ENCODE results near the gene AKAP1. TPM values are rescaled to one million over a fixed set of nuclear protein-coding genes. Genes with fewer than 3 reads are reported as not detected.

AKAP1 gene
- total and polyA plus RNA-seq, 2 donors, result 10.7 to 12.6 TPM

DNA sequence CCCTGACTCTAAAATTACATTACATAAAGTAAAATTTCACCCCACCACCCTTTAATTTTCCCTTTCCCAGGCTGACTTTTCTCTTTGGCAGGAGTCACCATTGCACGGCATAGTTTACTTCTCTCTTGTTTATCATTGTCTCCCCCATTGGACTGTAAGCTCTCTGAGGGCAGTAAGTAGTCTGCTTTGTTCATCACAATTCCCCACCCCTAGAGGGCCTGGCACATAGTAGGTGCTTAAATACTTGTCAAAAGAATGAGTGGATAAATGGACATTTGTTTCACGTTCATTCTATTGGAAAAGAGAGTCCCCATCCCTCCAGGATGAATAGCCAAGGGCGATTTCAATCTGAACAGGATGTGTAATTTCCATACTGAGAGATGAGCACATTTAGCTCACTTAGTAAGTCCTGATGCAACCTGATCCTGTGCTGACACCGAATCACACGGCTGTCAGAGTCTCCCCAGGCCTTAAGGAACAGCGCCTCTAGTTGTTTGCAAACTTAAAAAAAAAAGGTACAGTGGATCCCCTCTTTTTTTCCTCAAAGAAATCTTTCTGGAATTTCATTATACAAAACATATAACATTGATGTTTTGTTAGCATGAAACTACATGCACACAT, 54.0 kb downstream of the AKAP1 start:
- Histone ChIP-seq H3K36me3 (ENCODE audit: control insufficient read depth in 2 of 2, insufficient read depth in 2 of 2, low read length in 1 of 2) (no peaks in the 10 kb centered on the region), H3K4me1 (ENCODE audit: control insufficient read depth in 2 of 2, insufficient read depth in 2 of 2, low read length in 2 of 2) (peaks cover 10 to 17% of the 10 kb centered on the region in 2 donors), H3K4me3 (ENCODE audit: low read length in 2 of 2) (no peak overlapping the region), H3K27me3 (ENCODE audit: control insufficient read depth in 2 of 2, insufficient read depth in 1 of 2, low read length in 1 of 2) (no peaks in the 10 kb centered on the region), H3K27ac (ENCODE audit: low read depth in 1 of 2, low read length in 1 of 2) (no peak overlapping the region), H3K9me3 (ENCODE audit: control insufficient read depth in 2 of 2, insufficient read depth in 1 of 2, low read length in 1 of 2) (no peaks in the 10 kb centered on the region)
- 95% methylated on average over 6 of the region's 6 CpGs for WGBS
- DNase-seq (ENCODE audit: low read depth in 6 of 9, low spot score in 9 of 9), result no peak

- WGBS, result 96% methylated on average over 8 of the region's 8 CpGs
Observed at GRCh38 chr17:57140316-57140715, 55.3 kb downstream of the AKAP1 start.

GRCh38 chr17:57142925-57143324, 57.9 kb downstream of the AKAP1 start:
- WGBS, result 90% methylated on average over 4 of the region's 4 CpGs
- Histone ChIP-seq H3K27ac (ENCODE audit: low read depth in 1 of 2, low read length in 1 of 2) (no peak overlapping the region), H3K27me3 (ENCODE audit: control insufficient read depth in 2 of 2, insufficient read depth in 1 of 2, low read length in 1 of 2) (no peaks in the 10 kb centered on the region), H3K9me3 (ENCODE audit: control insufficient read depth in 2 of 2, insufficient read depth in 1 of 2, low read length in 1 of 2) (no peaks in the 10 kb centered on the region), H3K4me3 (ENCODE audit: low read length in 2 of 2) (no peak overlapping the region), H3K4me1 (ENCODE audit: control insufficient read depth in 2 of 2, insufficient read depth in 2 of 2, low read length in 2 of 2) (no peaks in the 10 kb centered on the region), H3K36me3 (ENCODE audit: control insufficient read depth in 2 of 2, insufficient read depth in 2 of 2, low read length in 1 of 2) (no peaks in the 10 kb centered on the region)
- DNase-seq (ENCODE audit: low read depth in 6 of 9, low spot score in 9 of 9), result no peak

More at GRCh38 chr17:57140316-57140715, 55.3 kb downstream of the AKAP1 start:
- no peak overlapping the region for H3K27ac ChIP-seq (ENCODE audit: low read depth in 1 of 2, low read length in 1 of 2)
- H3K4me1 ChIP-seq (ENCODE audit: control insufficient read depth in 2 of 2, insufficient read depth in 2 of 2, low read length in 2 of 2), result peaks cover 10 to 14% of the 10 kb centered on the region in 2 donors
- no peaks in the 10 kb centered on the region for H3K27me3 ChIP-seq (ENCODE audit: control insufficient read depth in 2 of 2, insufficient read depth in 1 of 2, low read length in 1 of 2)
- DNase-seq (ENCODE audit: low read depth in 6 of 9, low spot score in 9 of 9), result no peak
- H3K4me3 ChIP-seq (ENCODE audit: low read length in 2 of 2), result no peak overlapping the region
- no peaks in the 10 kb centered on the region for H3K36me3 ChIP-seq (ENCODE audit: control insufficient read depth in 2 of 2, insufficient read depth in 2 of 2, low read length in 1 of 2)
- no peaks in the 10 kb centered on the region for H3K9me3 ChIP-seq (ENCODE audit: control insufficient read depth in 2 of 2, insufficient read depth in 1 of 2, low read length in 1 of 2)

DNA sequence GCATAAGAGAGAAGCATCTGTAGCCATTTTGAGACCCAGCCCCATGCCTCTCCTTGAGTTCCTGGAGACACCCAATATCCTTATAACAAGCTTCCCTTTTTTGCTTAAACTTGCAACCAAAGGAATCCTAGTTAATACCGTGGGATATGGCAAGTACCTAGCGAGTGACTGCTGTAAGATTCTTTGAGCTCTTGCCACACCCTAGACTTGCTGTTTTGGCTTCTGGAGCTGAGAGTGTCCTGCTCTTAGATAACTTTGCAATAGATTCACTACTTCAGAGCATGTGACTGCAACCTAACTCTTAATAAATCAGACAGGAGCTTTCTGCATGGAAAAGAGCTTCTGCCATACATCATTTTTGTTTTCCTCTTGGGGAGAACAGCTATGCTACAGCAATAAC, 58.3 kb downstream of the AKAP1 start:
- H3K27ac ChIP-seq (ENCODE audit: low read depth in 1 of 2, low read length in 1 of 2), result no peak overlapping the region

DNA sequence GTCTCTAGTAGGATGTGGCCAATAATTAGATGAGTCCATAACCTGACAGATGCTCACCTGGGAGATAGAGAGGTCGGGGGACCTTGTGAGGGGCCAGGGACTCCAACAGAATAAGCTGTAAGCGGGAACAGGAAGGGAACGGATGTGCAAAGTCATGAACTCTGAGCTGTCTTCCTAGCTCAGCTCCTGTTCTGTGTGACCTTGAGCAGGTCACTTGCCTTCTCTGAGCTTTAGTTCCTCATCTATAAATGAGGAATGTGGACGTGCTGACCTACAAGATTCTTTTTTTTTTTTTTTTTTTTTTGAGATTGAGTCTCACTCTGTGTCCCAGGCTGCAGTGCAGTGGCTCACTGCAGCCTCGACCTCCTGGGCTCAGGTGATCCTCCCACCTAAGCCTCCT, 58.9 kb downstream of the AKAP1 start:
- no peaks in the 10 kb centered on the region for H3K27me3 ChIP-seq (ENCODE audit: control insufficient read depth in 2 of 2, insufficient read depth in 1 of 2, low read length in 1 of 2)
- H3K4me1 ChIP-seq (ENCODE audit: control insufficient read depth in 2 of 2, insufficient read depth in 2 of 2, low read length in 2 of 2), result no peaks in the 10 kb centered on the region
- H3K36me3 ChIP-seq (ENCODE audit: control insufficient read depth in 2 of 2, insufficient read depth in 2 of 2, low read length in 1 of 2), result no peaks in the 10 kb centered on the region
- peaks cover 0 to 2% of the 10 kb centered on the region in 2 donors for H3K9me3 ChIP-seq (ENCODE audit: control insufficient read depth in 2 of 2, insufficient read depth in 1 of 2, low read length in 1 of 2)
- H3K27ac ChIP-seq (ENCODE audit: low read depth in 1 of 2, low read length in 1 of 2), result no peak overlapping the region
- no peak overlapping the region for H3K4me3 ChIP-seq (ENCODE audit: low read length in 2 of 2)
- WGBS, result 93% methylated on average over 5 of the region's 5 CpGs
- DNase-seq (ENCODE audit: low read depth in 6 of 9, low spot score in 9 of 9), result no peak

More for the DNA sequence above, 58.3 kb downstream of the AKAP1 start:
- Histone ChIP-seq H3K4me3 (ENCODE audit: low read length in 2 of 2) (no peak overlapping the region), H3K27me3 (ENCODE audit: control insufficient read depth in 2 of 2, insufficient read depth in 1 of 2, low read length in 1 of 2) (no peaks in the 10 kb centered on the region), H3K9me3 (ENCODE audit: control insufficient read depth in 2 of 2, insufficient read depth in 1 of 2, low read length in 1 of 2) (no peaks in the 10 kb centered on the region), H3K4me1 (ENCODE audit: control insufficient read depth in 2 of 2, insufficient read depth in 2 of 2, low read length in 2 of 2) (no peaks in the 10 kb centered on the region), H3K36me3 (ENCODE audit: control insufficient read depth in 2 of 2, insufficient read depth in 2 of 2, low read length in 1 of 2) (no peaks in the 10 kb centered on the region)
- DNase-seq (ENCODE audit: low read depth in 6 of 9, low spot score in 9 of 9), result no peak
- WGBS, result 88% methylated on average over 2 of the region's 2 CpGs

DNA sequence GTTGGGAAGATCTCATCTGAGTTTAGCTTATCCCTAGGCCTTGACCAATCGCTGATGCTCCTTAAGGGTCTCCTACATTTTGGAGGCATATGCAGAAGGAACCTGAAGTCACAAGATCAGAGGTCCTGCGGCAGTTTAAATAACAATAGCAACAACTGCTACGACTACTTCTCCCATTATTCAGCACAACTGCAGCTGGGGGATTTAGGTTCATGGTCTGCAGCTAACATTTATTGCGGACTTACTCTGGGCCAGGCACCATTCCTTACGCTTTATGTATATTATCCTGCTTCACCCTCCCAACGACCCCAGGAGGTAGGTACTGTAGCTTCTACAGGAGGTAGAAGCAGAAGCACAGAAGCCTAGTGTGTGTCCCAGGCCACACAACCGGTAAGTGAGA, 59.5 kb downstream of the AKAP1 start:
- no peak overlapping the region for H3K27ac ChIP-seq (ENCODE audit: low read depth in 1 of 2, low read length in 1 of 2)
- whole genome bisulfite sequencing, result 89% methylated on average over 7 of the region's 7 CpGs

DNA sequence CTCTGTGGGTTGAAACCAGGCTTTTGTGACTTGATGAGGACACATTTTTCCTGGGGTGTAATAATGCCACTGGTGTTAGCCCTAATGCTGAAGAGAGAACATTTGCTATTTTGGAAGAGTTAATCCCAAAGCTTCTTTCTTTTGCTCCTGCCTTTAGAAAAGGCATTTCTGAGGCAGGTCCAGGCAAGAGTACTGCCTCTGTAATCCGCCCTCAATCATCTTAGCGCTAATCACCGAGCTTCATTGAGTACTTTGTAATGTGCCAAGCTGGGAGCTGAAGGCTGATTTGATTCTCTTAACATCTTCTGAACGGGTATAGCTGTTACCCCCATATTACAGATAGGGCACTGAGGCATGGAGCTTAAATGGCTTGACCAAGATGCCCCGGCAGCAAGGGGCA, 60.3 kb downstream of the AKAP1 start:
- no peak for DNase-seq (ENCODE audit: low read depth in 6 of 9, low spot score in 9 of 9)
- Histone ChIP-seq H3K9me3 (ENCODE audit: control insufficient read depth in 2 of 2, insufficient read depth in 1 of 2, low read length in 1 of 2) (peaks cover 1 to 6% of the 10 kb centered on the region in 2 donors), H3K4me1 (ENCODE audit: control insufficient read depth in 2 of 2, insufficient read depth in 2 of 2, low read length in 2 of 2) (no peaks in the 10 kb centered on the region), H3K27ac (ENCODE audit: low read depth in 1 of 2, low read length in 1 of 2) (no peak overlapping the region), H3K4me3 (ENCODE audit: low read length in 2 of 2) (no peak overlapping the region), H3K36me3 (ENCODE audit: control insufficient read depth in 2 of 2, insufficient read depth in 2 of 2, low read length in 1 of 2) (no peaks in the 10 kb centered on the region), H3K27me3 (ENCODE audit: control insufficient read depth in 2 of 2, insufficient read depth in 1 of 2, low read length in 1 of 2) (peaks cover 0 to 3% of the 10 kb centered on the region in 2 donors)
- WGBS, result 92% methylated on average over 5 of the region's 5 CpGs

More for the DNA sequence above, 59.5 kb downstream of the AKAP1 start:
- peaks cover 1 to 6% of the 10 kb centered on the region in 2 donors for H3K9me3 ChIP-seq (ENCODE audit: control insufficient read depth in 2 of 2, insufficient read depth in 1 of 2, low read length in 1 of 2)
- H3K36me3 ChIP-seq (ENCODE audit: control insufficient read depth in 2 of 2, insufficient read depth in 2 of 2, low read length in 1 of 2), result no peaks in the 10 kb centered on the region
- H3K4me1 ChIP-seq (ENCODE audit: control insufficient read depth in 2 of 2, insufficient read depth in 2 of 2, low read length in 2 of 2), result no peaks in the 10 kb centered on the region
- DNase-seq (ENCODE audit: low read depth in 6 of 9, low spot score in 9 of 9), result no peak
- H3K4me3 ChIP-seq (ENCODE audit: low read length in 2 of 2), result no peak overlapping the region
- peaks cover 0 to 3% of the 10 kb centered on the region in 2 donors for H3K27me3 ChIP-seq (ENCODE audit: control insufficient read depth in 2 of 2, insufficient read depth in 1 of 2, low read length in 1 of 2)

GRCh38 chr17:57146273-57146672, 61.2 kb downstream of the AKAP1 start:
- Histone ChIP-seq H3K36me3 (ENCODE audit: control insufficient read depth in 2 of 2, insufficient read depth in 2 of 2, low read length in 1 of 2) (no peaks in the 10 kb centered on the region), H3K4me3 (ENCODE audit: low read length in 2 of 2) (no peak overlapping the region), H3K4me1 (ENCODE audit: control insufficient read depth in 2 of 2, insufficient read depth in 2 of 2, low read length in 2 of 2) (no peaks in the 10 kb centered on the region), H3K9me3 (ENCODE audit: control insufficient read depth in 2 of 2, insufficient read depth in 1 of 2, low read length in 1 of 2) (peaks cover 1 to 6% of the 10 kb centered on the region in 2 donors), H3K27ac (ENCODE audit: low read depth in 1 of 2, low read length in 1 of 2) (no peak overlapping the region), H3K27me3 (ENCODE audit: control insufficient read depth in 2 of 2, insufficient read depth in 1 of 2, low read length in 1 of 2) (peaks cover 0 to 3% of the 10 kb centered on the region in 2 donors)
- over 99% methylated on average over 5 of the region's 5 CpGs for WGBS
- DNase-seq (ENCODE audit: low read depth in 6 of 9, low spot score in 9 of 9), result no peak

GRCh38 chr17:57151798-57152197, 66.8 kb downstream of the AKAP1 start:
- 93% methylated on average over 10 of the region's 10 CpGs for WGBS
- Histone ChIP-seq H3K9me3 (ENCODE audit: control insufficient read depth in 2 of 2, insufficient read depth in 1 of 2, low read length in 1 of 2) (peaks cover 1 to 11% of the 10 kb centered on the region in 2 donors), H3K27me3 (ENCODE audit: control insufficient read depth in 2 of 2, insufficient read depth in 1 of 2, low read length in 1 of 2) (peaks cover 0 to 3% of the 10 kb centered on the region in 2 donors), H3K27ac (ENCODE audit: low read depth in 1 of 2, low read length in 1 of 2) (no peak overlapping the region), H3K4me1 (ENCODE audit: control insufficient read depth in 2 of 2, insufficient read depth in 2 of 2, low read length in 2 of 2) (no peaks in the 10 kb centered on the region), H3K36me3 (ENCODE audit: control insufficient read depth in 2 of 2, insufficient read depth in 2 of 2, low read length in 1 of 2) (no peaks in the 10 kb centered on the region), H3K4me3 (ENCODE audit: low read length in 2 of 2) (no peak overlapping the region)
- no peak for DNase-seq (ENCODE audit: low read depth in 6 of 9, low spot score in 9 of 9)

All from thymus (tissue), 11 donors.